ENCODE measurements around the gene PINLYP. TPM values are rescaled to one million over a fixed set of nuclear protein-coding genes. Genes with fewer than 3 reads are reported as not detected.

PINLYP gene
- total RNA-seq, 1 donor from 2014 or later = 0.91 TPM

- no peak for DNase-seq (ENCODE audit: extremely low spot score, unreplicated experiment)
- no peaks in the 10 kb centered on the region for H3K9me3 Mint-ChIP-seq (ENCODE audit: unreplicated experiment)
- no peaks in the 10 kb centered on the region for H3K27me3 Mint-ChIP-seq (ENCODE audit: unreplicated experiment)
- H3K36me3 Mint-ChIP-seq (ENCODE audit: unreplicated experiment) = peaks cover 26% of the 10 kb centered on the region
- H3K4me3 Mint-ChIP-seq (ENCODE audit: unreplicated experiment) = no peak overlapping the region
- H3K27ac Mint-ChIP-seq (ENCODE audit: unreplicated experiment) = no peak overlapping the region
- TF ChIP-seq CTCF (IDR thresholded peaks at IDR 0.05) = no peak
- H3K4me1 Mint-ChIP-seq (ENCODE audit: unreplicated experiment) = peaks cover 23% of the 10 kb centered on the region
Measured at GRCh38 chr19:43616306-43616705, 40.7 kb downstream of the PINLYP start.

DNA sequence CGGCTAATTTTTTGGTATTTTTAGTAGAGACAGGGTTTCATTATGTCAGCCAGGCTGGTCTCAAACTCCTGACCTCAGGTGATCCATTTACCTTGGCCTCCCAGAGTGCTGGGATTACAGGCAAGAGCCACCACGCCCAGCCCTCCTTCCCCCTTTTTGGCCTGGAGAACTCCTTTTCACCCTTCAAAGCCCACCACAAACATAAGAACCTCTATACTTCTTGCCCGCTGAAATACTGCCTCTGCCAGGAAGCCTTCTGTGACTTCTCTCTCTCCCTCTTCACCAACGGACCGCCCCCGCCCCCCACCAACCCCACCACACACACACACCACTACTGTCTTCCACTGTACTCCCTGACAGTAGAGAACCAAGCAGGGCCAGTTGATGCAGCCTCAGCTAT lies 41.4 kb downstream of the PINLYP start:
- Mint-ChIP-seq H3K9me3 (ENCODE audit: unreplicated experiment) (no peaks in the 10 kb centered on the region), H3K27ac (ENCODE audit: unreplicated experiment) (no peak overlapping the region)

GRCh38 chr19:43618921-43619261 lies 43.3 kb downstream of the PINLYP start:
- H3K4me3 Mint-ChIP-seq (ENCODE audit: unreplicated experiment) = peak overlapping the region; percentile 95
- TF ChIP-seq CTCF (IDR thresholded peaks at IDR 0.05) = no peak
- peaks cover 5% of the 10 kb centered on the region for H3K36me3 Mint-ChIP-seq (ENCODE audit: unreplicated experiment)
- peak overlapping the region; percentile 97 for H3K27ac Mint-ChIP-seq (ENCODE audit: unreplicated experiment)
- no peak for DNase-seq (ENCODE audit: extremely low spot score, unreplicated experiment)
- H3K4me1 Mint-ChIP-seq (ENCODE audit: unreplicated experiment) = peaks cover 17% of the 10 kb centered on the region
- no peaks in the 10 kb centered on the region for H3K27me3 Mint-ChIP-seq (ENCODE audit: unreplicated experiment)
- H3K9me3 Mint-ChIP-seq (ENCODE audit: unreplicated experiment) = no peaks in the 10 kb centered on the region

More for the DNA sequence above, 41.4 kb downstream of the PINLYP start:
- Mint-ChIP-seq H3K27me3 (ENCODE audit: unreplicated experiment) (no peaks in the 10 kb centered on the region), H3K36me3 (ENCODE audit: unreplicated experiment) (peaks cover 23% of the 10 kb centered on the region), H3K4me1 (ENCODE audit: unreplicated experiment) (peaks cover 19% of the 10 kb centered on the region), H3K4me3 (ENCODE audit: unreplicated experiment) (no peak overlapping the region)
- TF ChIP-seq CTCF (IDR thresholded peaks at IDR 0.05) = no peak
- no peak for DNase-seq (ENCODE audit: extremely low spot score, unreplicated experiment)

DNA sequence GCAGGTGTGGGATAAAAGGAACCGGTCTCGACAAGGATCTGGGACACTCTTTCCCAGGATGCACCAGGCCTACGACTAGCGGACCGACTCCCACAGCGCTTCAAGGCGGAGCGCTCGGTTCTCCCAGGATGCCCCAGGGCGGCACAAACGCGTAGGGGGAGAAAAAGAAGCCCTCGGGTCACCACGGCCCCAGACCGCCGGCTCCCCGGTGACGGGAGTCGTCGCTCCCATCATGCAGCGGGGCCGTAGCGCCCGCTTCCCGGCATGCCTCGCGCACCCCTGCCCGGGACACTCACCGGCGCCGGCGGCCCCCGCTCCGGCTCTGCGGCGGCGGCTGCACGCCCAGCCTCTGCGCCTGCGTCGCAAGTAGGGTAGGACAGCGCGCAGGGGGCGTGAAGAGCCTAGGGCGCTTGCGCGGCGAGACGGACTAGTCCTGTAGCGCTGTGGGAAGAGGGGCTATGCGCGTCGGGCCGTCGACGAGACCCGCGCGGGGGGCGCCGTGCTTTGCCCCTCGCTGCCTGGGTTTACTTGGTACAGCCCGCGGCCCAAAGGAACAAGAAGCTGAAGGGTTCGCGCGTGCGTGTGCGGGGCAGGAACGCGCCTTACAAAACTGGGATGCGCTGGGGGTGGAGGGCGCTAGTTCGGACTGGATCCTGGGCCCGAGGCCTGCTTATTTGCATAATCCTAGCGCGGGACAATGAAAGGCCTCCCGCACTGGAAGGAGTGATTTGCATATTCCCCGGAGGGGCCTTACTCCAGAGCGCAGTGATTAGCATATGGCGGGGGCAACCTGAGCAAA lies 43.9 kb downstream of the PINLYP start, which contains the start of gene ZNF428:
TSS of gene ZNF428 (minus strand) at position 368 of the 799 bp plus-strand sequence. CDS start 5,325 bp downstream, outside the sequence.
- Mint-ChIP-seq H3K27ac (ENCODE audit: unreplicated experiment) (peak within 1 kb of the TSS; percentile 97), H3K4me3 (ENCODE audit: unreplicated experiment) (peak within 1 kb of the TSS; percentile 95), H3K4me1 (ENCODE audit: unreplicated experiment) (peaks cover 17% of the 10 kb centered on the region), H3K27me3 (ENCODE audit: unreplicated experiment) (no peaks in the 10 kb centered on the region), H3K9me3 (ENCODE audit: unreplicated experiment) (no peaks in the 10 kb centered on the region), H3K36me3 (ENCODE audit: unreplicated experiment) (peaks cover under 1% of the 10 kb centered on the region)
- peak; percentile 96 for DNase-seq (ENCODE audit: extremely low spot score, unreplicated experiment)
- TF ChIP-seq CTCF (IDR thresholded peaks at IDR 0.05) = no peak

All from osteocyte (in vitro differentiated cells).